HG02885 (cell line): ENCODE results near the gene GIMAP2.
A peak's percentile ranks its signal among the peaks of the same experiment; 100 is the strongest.

Experiments
- ATAC-seq: cut with Tn5 transposase; IDR thresholded peaks from one replicate; pipeline ENCODE4 v1.9.1; 2021; ENCODE audit warnings: mild to moderate bottlenecking; ENCODE audit not compliant: unreplicated experiment, poor library complexity

GIMAP2 gene

DNA sequence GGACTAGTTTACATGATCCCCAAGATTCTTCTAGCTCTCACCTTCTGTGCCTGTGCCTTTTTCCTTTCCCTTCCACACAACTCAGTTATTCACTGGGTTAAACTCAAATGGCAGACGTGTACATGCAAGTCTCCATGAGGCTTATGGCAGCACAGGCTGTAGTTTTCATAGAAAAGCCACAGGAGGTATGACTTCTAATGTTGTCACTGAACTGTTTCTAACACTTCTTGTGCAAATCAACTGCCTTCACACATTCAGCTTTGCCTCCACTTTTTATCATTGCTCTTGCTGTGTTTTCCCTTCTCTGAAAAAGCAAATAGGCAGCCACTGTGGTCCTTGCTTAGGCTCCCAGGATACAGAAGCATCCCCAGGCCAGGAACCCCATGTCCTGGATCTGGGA is 46.4 kb downstream of the GIMAP2 start:
- no peak for ATAC-seq

DNA sequence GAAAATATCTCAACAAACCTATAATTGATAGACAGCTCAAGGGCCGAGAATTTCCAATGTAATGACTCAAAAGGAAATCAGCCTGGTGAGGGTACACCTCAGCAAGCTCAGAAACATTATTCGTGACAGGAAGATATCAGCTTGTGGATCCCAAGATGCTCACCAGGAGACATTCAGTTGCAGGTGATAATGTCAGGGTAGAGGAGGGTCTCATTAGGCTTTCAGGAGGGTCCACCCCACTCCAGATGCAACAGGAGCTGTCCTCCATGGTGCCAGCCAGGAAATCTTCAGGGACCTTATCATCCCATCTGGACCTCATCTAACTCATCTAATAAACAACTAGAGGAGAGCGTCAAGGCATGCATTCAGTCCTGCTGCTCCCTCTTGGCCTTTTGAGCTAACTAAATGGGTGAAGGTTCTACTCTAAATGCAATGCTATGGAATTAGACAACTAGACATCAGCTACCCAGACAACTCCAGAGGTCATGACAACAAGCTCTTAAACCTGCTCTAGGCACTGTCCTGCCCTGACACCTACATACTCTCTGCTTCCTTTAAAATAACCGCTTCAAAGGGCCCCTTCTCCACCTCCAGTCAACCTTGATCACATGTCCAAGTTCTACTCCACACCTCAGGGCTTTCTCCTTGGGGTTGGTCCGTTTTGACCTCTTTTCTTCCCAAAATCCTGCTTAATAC is 47.4 kb downstream of the GIMAP2 start:
- ATAC-seq, result no peak

DNA sequence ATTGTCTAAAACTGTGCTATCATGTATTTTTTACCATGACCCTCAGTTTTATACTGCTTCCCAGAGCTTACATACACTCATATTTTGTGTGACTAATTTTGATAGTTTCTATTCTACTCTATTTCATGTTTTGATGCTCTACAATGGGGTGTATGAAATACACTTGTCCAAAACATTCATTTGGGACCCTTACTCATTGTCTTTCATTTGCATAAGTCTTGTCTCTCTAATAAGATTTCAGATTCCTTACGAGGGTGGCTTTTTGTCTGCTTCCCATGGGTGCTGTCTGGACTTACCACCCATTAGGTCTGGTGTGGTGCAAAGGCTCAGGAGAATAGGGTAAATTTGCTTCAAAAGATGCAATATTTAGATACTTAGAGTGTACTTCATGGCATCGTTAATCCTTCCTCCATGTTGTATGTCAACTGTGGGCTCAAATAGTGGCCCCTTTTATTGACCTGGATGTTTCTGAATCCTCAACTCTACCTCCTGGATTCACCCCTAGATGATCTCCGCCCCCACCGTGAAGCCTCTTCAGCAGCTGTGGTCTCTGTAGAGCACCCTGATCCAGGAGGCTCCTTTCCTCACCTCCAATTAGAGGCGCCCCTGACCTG is 48.1 kb downstream of the GIMAP2 start:
- ATAC-seq, result no peak

DNA sequence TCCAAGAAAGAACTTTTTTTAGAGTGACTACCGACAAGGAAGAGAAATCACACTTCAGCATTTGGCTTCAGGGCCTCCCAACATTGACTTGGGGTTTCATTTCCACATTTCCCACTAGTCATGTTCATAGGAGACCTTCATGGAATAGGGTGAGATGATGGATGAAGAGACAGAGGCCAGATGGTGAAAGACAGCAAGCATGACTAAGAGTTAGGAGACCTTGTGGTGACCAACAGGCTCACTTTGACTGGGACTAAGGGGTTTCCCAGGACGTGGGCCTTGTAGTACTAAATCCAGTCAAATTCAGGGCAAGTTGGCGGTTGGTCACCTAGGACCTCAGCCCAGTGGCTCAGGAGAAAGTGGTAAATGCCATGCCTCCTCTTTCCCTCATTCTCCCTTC is 48.7 kb downstream of the GIMAP2 start:
- no peak for ATAC-seq

DNA sequence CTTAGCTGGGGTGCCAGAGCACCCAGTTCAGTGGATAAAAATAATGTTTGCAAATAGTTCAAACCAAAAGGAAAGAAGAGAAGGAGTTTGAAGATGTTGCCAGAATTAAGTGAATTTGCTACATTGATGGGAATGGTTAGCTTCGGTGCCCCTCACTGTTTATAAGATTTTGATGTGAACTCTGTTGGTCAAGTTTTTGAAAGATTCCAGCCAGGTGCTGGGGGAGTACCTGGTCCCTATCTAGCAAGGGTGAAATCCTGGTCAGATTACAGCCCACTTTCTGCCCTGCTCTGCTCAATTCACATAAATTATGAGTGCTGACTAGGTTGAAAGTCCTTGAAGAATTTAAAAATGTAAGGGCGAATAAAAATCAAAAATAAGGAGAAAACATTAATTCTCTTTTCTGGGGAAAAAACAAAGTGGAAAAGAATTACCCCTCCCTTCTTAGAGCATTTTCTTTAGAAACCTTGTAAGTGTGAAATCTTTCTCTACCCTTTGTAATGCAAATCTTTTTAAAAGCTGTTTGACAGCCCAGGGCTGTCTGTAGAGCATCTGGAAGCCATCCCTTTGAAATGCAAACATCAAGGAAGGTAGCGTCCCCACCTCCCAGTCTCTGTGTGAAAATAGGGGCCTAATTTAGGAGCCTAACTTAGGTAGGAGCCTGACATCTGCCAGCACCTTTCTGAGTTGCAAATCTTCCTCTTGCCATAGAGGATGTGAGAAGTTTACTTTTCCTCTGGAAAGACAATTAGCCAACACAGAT is 50.3 kb downstream of the GIMAP2 start:
- ATAC-seq, result no peak

DNA sequence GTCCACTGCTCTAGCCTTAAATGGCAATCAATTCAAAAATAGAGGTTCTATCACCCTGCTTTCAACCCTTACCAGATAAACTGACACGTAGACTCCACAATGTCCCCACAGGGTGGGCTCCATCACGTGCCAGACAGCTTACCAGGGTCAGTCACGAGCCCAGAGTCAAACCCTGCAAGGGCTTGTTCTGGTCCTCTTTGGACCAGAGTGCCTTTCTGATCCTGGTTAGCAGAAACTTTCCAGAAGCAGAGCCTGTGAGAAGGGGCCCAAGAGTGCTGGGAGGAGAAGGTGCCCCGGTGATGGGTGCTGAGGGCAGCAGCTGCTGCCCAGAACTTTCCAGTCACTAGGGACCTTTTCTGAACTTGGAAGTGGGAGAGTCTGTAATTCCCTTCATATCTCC is 51.4 kb downstream of the GIMAP2 start:
- ATAC-seq, result peak; percentile 10

DNA sequence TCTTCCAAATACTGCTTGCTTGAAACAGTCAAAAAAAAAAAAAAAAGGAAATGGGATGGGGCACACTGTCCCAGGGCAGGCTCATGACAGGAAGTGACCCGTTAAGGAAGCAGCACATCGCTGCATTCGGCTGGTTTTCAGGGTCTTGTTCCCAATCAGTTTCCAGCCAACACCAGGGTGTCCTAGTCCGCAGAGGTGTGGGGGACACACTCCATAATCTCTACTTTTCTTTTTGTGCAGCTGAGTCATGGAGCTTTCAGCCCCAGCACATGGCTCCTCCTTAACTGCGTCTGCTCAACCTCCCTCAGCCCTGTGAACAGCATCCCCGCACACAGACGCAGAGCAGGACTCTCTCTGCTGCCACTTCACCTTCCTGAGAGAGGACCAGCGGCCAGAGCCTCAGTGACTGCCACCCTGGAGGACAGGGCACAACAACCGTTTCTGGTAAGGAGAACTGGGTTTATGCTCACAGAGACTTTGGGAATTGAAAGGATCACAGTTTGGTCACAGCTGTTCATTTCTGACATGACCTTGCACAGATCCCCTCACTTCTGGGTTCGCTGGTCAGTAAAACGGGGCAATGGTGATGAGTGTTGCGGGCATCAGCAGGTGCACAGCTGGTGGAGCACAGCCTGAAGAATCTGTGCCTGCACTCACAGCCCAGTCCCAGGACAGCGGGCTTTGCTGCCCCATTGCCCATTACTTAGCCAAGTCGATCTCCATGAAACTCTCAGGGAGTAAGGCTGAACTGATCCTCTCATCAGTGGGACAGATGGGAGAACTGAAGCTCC is 52.0 kb downstream of the GIMAP2 start, which contains the start of gene GIMAP5:
Gene GIMAP5, plus strand, starts transcription at position 154 of the 791 bp plus-strand sequence. CDS start 3,467 bp downstream, outside the sequence.
- ATAC-seq, result peak; percentile 52

DNA sequence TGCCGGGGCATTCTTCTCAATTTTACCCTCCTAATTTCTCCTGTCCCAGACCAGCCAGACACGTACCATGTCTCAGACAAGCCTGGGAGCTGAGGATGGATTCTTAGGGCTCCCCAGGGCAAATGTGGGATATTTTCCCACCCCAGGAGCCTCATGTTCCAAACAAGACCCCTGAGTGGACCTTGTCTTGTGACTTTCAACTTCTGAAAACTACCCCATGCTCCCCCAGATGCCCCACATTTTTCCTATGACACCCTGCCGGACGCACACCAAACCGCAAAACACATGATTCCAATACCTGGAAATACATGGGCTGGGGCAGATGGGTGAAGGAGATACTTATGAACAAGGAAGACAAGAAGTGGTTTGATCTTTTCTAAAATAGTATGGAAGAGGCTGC is 52.6 kb downstream of the GIMAP2 start:
- no peak for ATAC-seq

DNA sequence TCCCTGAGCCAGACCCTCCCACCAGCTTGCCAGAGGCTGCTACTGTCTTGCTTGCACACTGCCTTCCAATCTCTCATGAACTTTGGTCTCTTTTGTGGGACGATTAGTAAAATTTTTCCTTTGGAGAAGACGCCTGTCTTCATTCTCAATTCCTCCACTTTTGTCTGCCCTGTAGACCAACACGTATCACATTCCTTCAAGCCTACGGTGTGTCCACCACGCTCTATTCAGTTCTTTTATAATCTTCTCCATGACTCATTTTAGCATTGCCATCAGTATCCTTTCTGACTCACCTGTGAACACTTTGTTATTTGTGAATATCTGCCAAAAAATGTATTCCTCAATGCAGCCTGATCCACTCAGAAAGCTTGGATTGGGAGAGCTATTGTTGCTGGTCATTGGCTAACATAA is 53.1 kb downstream of the GIMAP2 start:
- no peak for ATAC-seq

DNA sequence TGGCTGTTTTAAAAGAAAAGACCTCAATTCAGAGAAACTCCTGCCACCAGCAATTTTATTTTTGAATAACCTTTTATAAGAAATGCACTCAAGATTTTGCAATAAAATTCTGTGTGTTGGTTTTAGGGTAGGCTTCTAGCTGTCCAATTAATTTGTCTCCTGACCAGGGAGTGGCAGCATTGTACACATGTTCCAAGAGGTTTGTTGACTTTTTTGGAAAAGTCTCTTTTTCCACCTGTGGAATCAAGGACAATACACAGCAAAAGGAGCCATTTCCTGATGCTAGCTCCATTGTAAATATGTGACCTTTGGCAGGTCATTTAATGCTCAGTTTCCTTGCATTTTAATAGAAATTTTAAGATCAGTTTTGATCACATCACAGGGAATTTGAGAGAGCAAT is 53.5 kb downstream of the GIMAP2 start:
- ATAC-seq, result no peak

DNA sequence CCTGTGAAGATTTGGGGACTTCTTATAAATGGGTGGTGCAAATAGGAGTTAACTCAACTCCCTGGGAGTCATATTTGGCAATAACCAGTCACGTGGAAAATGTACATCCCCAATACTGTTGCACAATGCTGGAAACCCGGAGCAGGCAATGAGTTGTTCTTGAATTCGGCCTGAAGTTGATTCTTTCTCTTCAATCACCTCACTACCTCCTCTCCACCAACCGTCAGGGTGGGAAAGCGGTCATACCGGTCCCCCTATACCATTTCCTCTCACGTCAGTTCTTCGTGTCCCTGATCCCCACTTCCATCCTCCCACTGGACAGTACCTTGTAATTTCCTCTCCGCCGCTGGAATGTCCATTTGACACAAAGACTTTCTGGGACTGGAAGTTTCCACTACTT is 54.5 kb downstream of the GIMAP2 start:
- ATAC-seq, result no peak

DNA sequence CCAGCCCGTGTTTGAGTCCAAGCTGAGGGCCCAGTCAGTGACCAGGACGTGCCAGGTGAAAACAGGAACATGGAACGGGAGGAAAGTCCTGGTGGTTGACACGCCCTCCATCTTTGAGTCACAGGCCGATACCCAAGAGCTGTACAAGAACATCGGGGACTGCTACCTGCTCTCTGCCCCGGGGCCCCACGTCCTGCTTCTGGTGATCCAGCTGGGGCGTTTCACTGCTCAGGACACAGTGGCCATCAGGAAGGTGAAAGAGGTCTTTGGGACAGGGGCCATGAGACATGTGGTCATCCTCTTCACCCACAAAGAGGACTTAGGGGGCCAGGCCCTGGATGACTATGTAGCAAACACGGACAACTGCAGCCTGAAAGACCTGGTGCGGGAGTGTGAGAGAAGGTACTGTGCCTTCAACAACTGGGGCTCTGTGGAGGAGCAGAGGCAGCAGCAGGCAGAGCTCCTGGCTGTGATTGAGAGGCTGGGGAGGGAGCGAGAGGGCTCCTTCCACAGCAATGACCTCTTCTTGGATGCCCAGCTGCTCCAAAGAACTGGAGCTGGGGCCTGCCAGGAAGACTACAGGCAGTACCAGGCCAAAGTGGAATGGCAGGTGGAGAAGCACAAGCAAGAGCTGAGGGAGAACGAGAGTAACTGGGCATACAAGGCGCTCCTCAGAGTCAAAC is 56.9 kb downstream of the GIMAP2 start:
- no peak for ATAC-seq
